HG02763 (cell line): ENCODE measurements around the gene SLC25A1.

Experiments used
- ATAC-seq: cut with Tn5 transposase; IDR thresholded peaks from one replicate; pipeline ENCODE4 v1.9.1; 2021; ENCODE audit warnings: mild to moderate bottlenecking, moderate library complexity; ENCODE audit not compliant: unreplicated experiment

The SLC25A1 gene

GRCh38 chr22:19181786-19182471 lies 3.4 kb upstream of the SLC25A1 start:
- ATAC-seq, result no peak

GRCh38 chr22:19180740-19181410 lies 2.3 kb upstream of the SLC25A1 start:
- no peak for ATAC-seq

- ATAC-seq, result no peak
Observed at GRCh38 chr22:19180234-19180633, 1.7 kb upstream of the SLC25A1 start.

- ATAC-seq, result peak; percentile 30
Observed at GRCh38 chr22:19179497-19180048, 1.0 kb upstream of the SLC25A1 start.

GRCh38 chr22:19178065-19178656 lies 375 bp downstream of the SLC25A1 start:
- peak; percentile 33 for ATAC-seq

GRCh38 chr22:19177164-19178064 lies 1.1 kb downstream of the SLC25A1 start:
- no peak for ATAC-seq

GRCh38 chr22:19176732-19177131 lies 1.8 kb downstream of the SLC25A1 start:
- ATAC-seq, result no peak

- ATAC-seq, result no peak
Observed at GRCh38 chr22:19176175-19176643, 2.3 kb downstream of the SLC25A1 start.

GRCh38 chr22:19175602-19176174 lies 2.8 kb downstream of the SLC25A1 start:
- ATAC-seq, result no peak

GRCh38 chr22:19175026-19175601 lies 3.4 kb downstream of the SLC25A1 start:
- ATAC-seq, result no peak

GRCh38 chr22:19174106-19175025 lies 4.2 kb downstream of the SLC25A1 start:
- no peak for ATAC-seq

- ATAC-seq, result no peak
Observed at GRCh38 chr22:19173047-19174035, 5.2 kb downstream of the SLC25A1 start.

- ATAC-seq, result no peak
Observed at GRCh38 chr22:19172213-19173046, 6.1 kb downstream of the SLC25A1 start.

- ATAC-seq, result no peak
Observed at GRCh38 chr22:19169947-19170318, 8.6 kb downstream of the SLC25A1 start.

GRCh38 chr22:19169002-19169946 lies 9.3 kb downstream of the SLC25A1 start:
- ATAC-seq, result no peak
